Measurements from ENCODE around the gene KLF3.

DNA sequence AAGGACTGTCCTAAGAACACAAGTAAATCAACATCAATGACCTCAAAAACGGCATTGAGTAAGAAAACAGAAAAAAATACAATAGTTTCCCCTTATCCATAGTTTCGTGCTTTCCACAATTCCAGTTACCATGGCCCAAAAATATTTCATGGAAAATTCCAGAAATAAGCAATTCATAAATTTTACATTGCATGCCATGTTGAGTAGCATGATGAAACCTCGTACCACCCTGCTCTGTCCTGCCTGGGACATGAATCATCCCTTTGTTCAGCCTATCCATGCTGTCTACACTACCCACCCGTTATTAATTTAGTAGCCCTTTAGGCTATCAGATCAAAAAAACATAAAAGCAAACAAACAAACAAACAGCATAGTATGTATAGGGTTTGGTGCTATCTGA is 51.1 kb downstream of the KLF3 start:
- TF ChIP-seq, protein P1, sequence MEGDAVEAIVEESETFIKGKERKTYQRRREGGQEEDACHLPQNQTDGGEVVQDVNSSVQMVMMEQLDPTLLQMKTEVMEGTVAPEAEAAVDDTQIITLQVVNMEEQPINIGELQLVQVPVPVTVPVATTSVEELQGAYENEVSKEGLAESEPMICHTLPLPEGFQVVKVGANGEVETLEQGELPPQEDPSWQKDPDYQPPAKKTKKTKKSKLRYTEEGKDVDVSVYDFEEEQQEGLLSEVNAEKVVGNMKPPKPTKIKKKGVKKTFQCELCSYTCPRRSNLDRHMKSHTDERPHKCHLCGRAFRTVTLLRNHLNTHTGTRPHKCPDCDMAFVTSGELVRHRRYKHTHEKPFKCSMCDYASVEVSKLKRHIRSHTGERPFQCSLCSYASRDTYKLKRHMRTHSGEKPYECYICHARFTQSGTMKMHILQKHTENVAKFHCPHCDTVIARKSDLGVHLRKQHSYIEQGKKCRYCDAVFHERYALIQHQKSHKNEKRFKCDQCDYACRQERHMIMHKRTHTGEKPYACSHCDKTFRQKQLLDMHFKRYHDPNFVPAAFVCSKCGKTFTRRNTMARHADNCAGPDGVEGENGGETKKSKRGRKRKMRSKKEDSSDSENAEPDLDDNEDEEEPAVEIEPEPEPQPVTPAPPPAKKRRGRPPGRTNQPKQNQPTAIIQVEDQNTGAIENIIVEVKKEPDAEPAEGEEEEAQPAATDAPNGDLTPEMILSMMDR (conservative IDR thresholded peaks at IDR 0.05; ENCODE audit: low read depth, low read length), result no peak
- TF ChIP-seq POLR2A (IDR thresholded peaks at IDR 0.05; ENCODE audit: low read depth, low read length) (no peak), RAD21 (IDR thresholded peaks at IDR 0.05; ENCODE audit: low read length) (no peak), CEBPB (IDR thresholded peaks at IDR 0.05; ENCODE audit: low read depth, low read length) (no peak), BHLHE40 (IDR thresholded peaks at IDR 0.05; ENCODE audit: low read depth, low read length) (no peak), MAFK (IDR thresholded peaks at IDR 0.05; ENCODE audit: low read depth, low read length) (no peak), RFX5 (IDR thresholded peaks at IDR 0.05; ENCODE audit: low read depth, low read length) (no peak), MXI1 (IDR thresholded peaks at IDR 0.05; ENCODE audit: borderline replicate concordance, low read depth, low read length) (no peak), SMC3 (IDR thresholded peaks at IDR 0.05; ENCODE audit: low read depth, low read length) (no peak), RCOR1 (IDR thresholded peaks at IDR 0.05; ENCODE audit: insufficient replicate concordance, low read length) (no peak), CHD1 (IDR thresholded peaks at IDR 0.05; ENCODE audit: low read depth, low read length) (no peak)
- TF ChIP-seq, protein P2, sequence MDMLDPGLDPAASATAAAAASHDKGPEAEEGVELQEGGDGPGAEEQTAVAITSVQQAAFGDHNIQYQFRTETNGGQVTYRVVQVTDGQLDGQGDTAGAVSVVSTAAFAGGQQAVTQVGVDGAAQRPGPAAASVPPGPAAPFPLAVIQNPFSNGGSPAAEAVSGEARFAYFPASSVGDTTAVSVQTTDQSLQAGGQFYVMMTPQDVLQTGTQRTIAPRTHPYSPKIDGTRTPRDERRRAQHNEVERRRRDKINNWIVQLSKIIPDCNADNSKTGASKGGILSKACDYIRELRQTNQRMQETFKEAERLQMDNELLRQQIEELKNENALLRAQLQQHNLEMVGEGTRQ (IDR thresholded peaks at IDR 0.05; ENCODE audit: low read depth, low read length), result no peak
